Psoas muscle (tissue), 8 donors: ENCODE measurements around the gene ADH4. TPM values are rescaled to one million over a fixed set of nuclear protein-coding genes. Genes with fewer than 3 reads are reported as not detected.
"Not testable (repeated sequence)": the region's sequence is repeated elsewhere in the genome, so short reads cannot be mapped to it uniquely, and the experiment has no call there.

ENCODE experiments used
- ATAC-seq, 4 donors: fragments of 200-7000 bp; cut with Tn5 transposase; one replicate each; pipeline ENCODE4 v1.9.1; 2020; ENCODE audit warnings: moderate library complexity in 3 of 4, mild to moderate bottlenecking in 2 of 4
- DNase-seq, 2 donors: peaks; one replicate each; pipeline ENCODE4 v3.0.0-alpha.2; 2020
- H3K27ac ChIP-seq: fragments of 200-600 bp; one replicate; pipeline ENCODE4 v1.8.0; 2022
- H3K27me3 ChIP-seq, 3 donors: fragments of 200-600 bp in 1 of 3; one replicate each; pipeline versions ENCODE4 v1.6.1 to v1.8.0; 2013 to 2022; ENCODE audit warnings: low read length in 2 of 3, mild to moderate bottlenecking in 2 of 3, moderate library complexity in 1 of 3; ENCODE audit not compliant: insufficient read depth in 3 of 3
- H3K36me3 ChIP-seq, 2 donors: fragments of 200-600 bp in 1 of 2; one replicate each; pipeline versions ENCODE4 v1.6.1 to v1.8.0; 2013 to 2022; ENCODE audit warnings: low read depth in 1 of 2, mild to moderate bottlenecking in 1 of 2, moderate library complexity in 1 of 2; ENCODE audit not compliant: insufficient read depth in 1 of 2
- H3K4me1 ChIP-seq: fragments of 200-600 bp; one replicate; pipeline ENCODE4 v1.8.0; 2022
- H3K4me3 ChIP-seq: fragments of 200-600 bp; one replicate; pipeline ENCODE4 v1.8.0; 2022; ENCODE audit warnings: mild to moderate bottlenecking
- H3K9me3 ChIP-seq: fragments of 200-600 bp; one replicate; pipeline ENCODE4 v1.8.0; 2022
- CTCF ChIP-seq: fragments of 200-600 bp; IDR thresholded peaks from one replicate; pipeline ENCODE4 v1.8.0; 2022; ENCODE audit warnings: antibody characterized with exemption
- WGBS, 3 donors: extraction: QIAGEN DNeasy Blood & Tissue Kit; methylation state at CpG; one replicate each; pipeline versions ENCODE4 v1.1.6 to v1.1.7; 2013; 5-methylcytosine and 5-hydroxymethylcytosine counted together
- intact Hi-C, 2 donors: fragments of 100-400 bp; cut with DNase I; formaldehyde crosslinking; loops; one replicate each; pipeline versions ENCODE4 v1.11.0 to v1.14.2; 2022
- long read RNA-seq, 2 donors: library from polyadenylated mRNA; unstranded; transcript quantifications; one replicate each; pipeline ENCODE4 v2.0.0, GENCODE V29; 2021
- polyA plus RNA-seq, 3 donors: library from polyadenylated mRNA; stranded (reverse); fragments of 200-250 nt; gene quantifications; one replicate each; pipeline ENCODE4 v1.2.3, GENCODE V29; 2013
- total RNA-seq, 4 donors: library from RNA; stranded (reverse); fragmentation: NEBNext Ultra II Directional in 2 of 4; extraction: Animal tissue kit (Norgen Biotek cat#: 25700) in 2 of 4; gene quantifications; one replicate each; pipeline versions ENCODE4 v1.2.1 to v1.2.4, GENCODE V29; 2021 to 2023
- donor health status: healthy with polysubstance abuse.
- donor health status: DM: no; HTN: no; CAD: no; lungs with moderate emphysema.
- donor health status: Bipolar disorder and iron deficiency.
- donor health status: healthy.
- donor health status: DM: yes; HTN: yes; CAD: no.
- donor health status: DM: no; HTN: no; CAD: no.
- donor health status: DM: no; HTN: no; CAD: no.
- donor health status: DM: yes; HTN: yes; CAD: no.

Gene ADH4
- total RNA-seq: under 1 TPM in 2 of 4 donors, not detected in 2; 0.28 to 0.46 TPM
- polyA plus RNA-seq: under 1 TPM; 0.04 to 0.16 (median 0.10) TPM
- long read RNA-seq, donor 1: 0 reads
- long read RNA-seq, donor 2: 0 reads

GRCh38 chr4:99144070-99144469 lies at the start of gene ADH4:
TSS of gene ADH4 (minus strand) at chr4:99144297. CDS start at chr4:99144222, 75 bp downstream.
- Histone ChIP-seq H3K27ac (no peak within 1 kb of the TSS), H3K4me3 (no peak within 1 kb of the TSS), H3K36me3 (no peaks in the 10 kb centered on the region), H3K4me1 (no peaks in the 10 kb centered on the region), H3K9me3 (no peaks in the 10 kb centered on the region), H3K27me3 (no peaks in the 10 kb centered on the region)
- ATAC-seq (no peak), DNase-seq (no peak)
- 38 to 51% (median 41%) methylated on average over 2 of the region's 2 CpGs for WGBS, 3 donors
- no peak for TF ChIP-seq CTCF
- intact Hi-C loops: no loop called here

- no peak for ATAC-seq
- TF ChIP-seq CTCF: no peak
- H3K9me3 ChIP-seq: no peaks in the 10 kb centered on the region
- WGBS, 3 donors: 54 to 74% (median 70%) methylated on average over 5 of the region's 5 CpGs
- H3K36me3 ChIP-seq: peaks cover 0 to 2% of the 10 kb centered on the region in 2 donors
- intact Hi-C loops: no loop called here
- H3K4me3 ChIP-seq: no peak overlapping the region
- no peaks in the 10 kb centered on the region for H3K27me3 ChIP-seq
- H3K27ac ChIP-seq: no peak overlapping the region
- no peaks in the 10 kb centered on the region for H3K4me1 ChIP-seq
- DNase-seq: no peak
These were observed 46.2 kb upstream of the ADH4 start for GRCh38 chr4:99190336-99190735.

- H3K9me3 ChIP-seq, H3K4me1 ChIP-seq, DNase-seq, ATAC-seq, H3K36me3 ChIP-seq, H3K27ac ChIP-seq, H3K4me3 ChIP-seq, intact Hi-C loops, H3K27me3 ChIP-seq: not testable (repeated sequence)
- WGBS, 3 donors: 77 to 89% (median 87%) methylated on average over 3 of the region's 3 CpGs
These were observed 45.8 kb upstream of the ADH4 start for GRCh38 chr4:99189900-99190299.

GRCh38 chr4:99186029-99186428 lies 41.9 kb upstream of the ADH4 start:
- WGBS, 3 donors: 90 to 96% (median 94%) methylated on average over 1 of the region's 1 CpG
- no peaks in the 10 kb centered on the region for H3K27me3 ChIP-seq
- ATAC-seq (no peak), DNase-seq (no peak)
- H3K4me3 ChIP-seq: no peak overlapping the region
- no peaks in the 10 kb centered on the region for H3K9me3 ChIP-seq
- H3K4me1 ChIP-seq: no peaks in the 10 kb centered on the region
- H3K36me3 ChIP-seq: peaks cover 0 to 2% of the 10 kb centered on the region in 2 donors
- no peak for TF ChIP-seq CTCF
- intact Hi-C loops: no loop called here
- no peak overlapping the region for H3K27ac ChIP-seq

GRCh38 chr4:99185581-99185980 lies 41.5 kb upstream of the ADH4 start:
- H3K27me3 ChIP-seq: no peaks in the 10 kb centered on the region
- 88 to 90% (median 90%) methylated on average over 2 of the region's 2 CpGs for WGBS, 3 donors
- no peak for DNase-seq
- H3K4me3 ChIP-seq: no peak overlapping the region
- peaks cover 0 to 2% of the 10 kb centered on the region in 2 donors for H3K36me3 ChIP-seq
- no peaks in the 10 kb centered on the region for H3K4me1 ChIP-seq
- H3K9me3 ChIP-seq: no peaks in the 10 kb centered on the region
- intact Hi-C loops: no loop called here
- ATAC-seq: no peak
- H3K27ac ChIP-seq: no peak overlapping the region
- TF ChIP-seq CTCF: no peak
